ENCODE data around the gene UPB1. TPM values are rescaled to one million over a fixed set of nuclear protein-coding genes. Genes with fewer than 3 reads are reported as not detected.

UPB1 gene
- 0.03 and 0.04 TPM in 2 replicates for total RNA-seq (2014; rRNA removed; shearing (Covaris generic))

GRCh38 chr22:24494528-24495364, at the start of gene UPB1:
Gene UPB1, plus strand, starts transcription at chr22:24495332. Its CDS starts 72 bp downstream, at chr22:24495404.

GRCh38 chr22:24554313-24555164, 59.4 kb downstream of the UPB1 start, which contains the start of gene GUCD1:
Gene GUCD1, minus strand, starts transcription at chr22:24555138. Its CDS starts 147 bp downstream, at chr22:24554991.

GRCh38 chr22:24555165-24556039, 60.3 kb downstream of the UPB1 start, which contains the start of gene SNRPD3:
Gene SNRPD3, plus strand, starts transcription at chr22:24555999. Its CDS starts 1,676 bp downstream, at chr22:24557675.

Other genes starting within 250 kb of the UPB1 start
- gene SPECC1L, start 224.5 kb upstream of the UPB1 start, total RNA-seq (2014; rRNA removed; shearing (Covaris generic)): 20.0 and 21.5 TPM in 2 replicates
- gene ADORA2A, start 67.7 kb upstream of the UPB1 start, total RNA-seq (2014; rRNA removed; shearing (Covaris generic)): 0.93 and 0.98 TPM in 2 replicates
- 87.6 and 91.1 TPM in 2 replicates for gene GUCD1, start 59.8 kb downstream of the UPB1 start, total RNA-seq (2014; rRNA removed; shearing (Covaris generic))
- 164 and 214 TPM in 2 replicates for gene SNRPD3, start 60.7 kb downstream of the UPB1 start, total RNA-seq (2014; rRNA removed; shearing (Covaris generic))
- 1.7 and 3.1 TPM in 2 replicates for gene LRRC75B, start 97.7 kb downstream of the UPB1 start, total RNA-seq (2014; rRNA removed; shearing (Covaris generic))
- gene GGT1, start 107.9 kb downstream of the UPB1 start, total RNA-seq (2014; rRNA removed; shearing (Covaris generic)): 0.32 and 1.3 TPM in 2 replicates